Fibroblast of lung (primary cell): ENCODE results near the gene NIP7. TPM values are rescaled to one million over a fixed set of nuclear protein-coding genes. Genes with fewer than 3 reads are reported as not detected.
"Not testable (repeated sequence)": the region's sequence is repeated elsewhere in the genome, so short reads cannot be mapped to it uniquely, and the experiment has no call there.

Source experiments
- DNase-seq, 2 donors: peaks; one replicate each; pipeline versions ENCODE4 v3.0.0 to v3.0.0-alpha.2; 2010; ENCODE audit warnings: low read depth in 2 of 2
- H2AFZ ChIP-seq: 2 replicates; pipeline ENCODE4 v1.5.1; 2012; ENCODE audit warnings: low read length, control low read depth, inconsistent platforms
- H3K27ac ChIP-seq: 2 replicates; pipeline ENCODE4 v1.5.1; 2011; ENCODE audit warnings: low read length, control low read depth; ENCODE audit not compliant: insufficient read depth
- H3K27me3 ChIP-seq: 2 replicates; pipeline ENCODE4 v1.5.1; 2011; ENCODE audit warnings: mild to moderate bottlenecking, low read length; ENCODE audit not compliant: control insufficient read depth, insufficient read depth
- H3K36me3 ChIP-seq: 2 replicates; pipeline ENCODE4 v1.5.1; 2011; ENCODE audit warnings: low read length; ENCODE audit not compliant: control insufficient read depth, insufficient read depth
- H3K4me1 ChIP-seq: 2 replicates; pipeline ENCODE4 v1.5.1; 2011; ENCODE audit warnings: low read length; ENCODE audit not compliant: control insufficient read depth, insufficient read depth; ENCODE audit errors: extremely low read depth
- H3K4me2 ChIP-seq: 2 replicates; pipeline ENCODE4 v1.5.1; 2011; ENCODE audit warnings: low read length, control low read depth; ENCODE audit not compliant: insufficient read depth; ENCODE audit errors: extremely low read depth
- H3K4me3 ChIP-seq, 4 experiments: fragments of 200-600 bp in 1 of 4; sonication (generic) in 1 of 4; replicated peaks in 1 of 4; 2 replicates each; pipeline ENCODE4 v1.5.1; 2011 to 2016; ENCODE audit warnings: low read length in 4 of 4, low read depth in 3 of 4, mild to moderate bottlenecking in 3 of 4, control low read depth in 2 of 4, inconsistent platforms in 1 of 4, mixed read lengths in 1 of 4; ENCODE audit not compliant: insufficient read depth in 1 of 4; ENCODE audit errors: control extremely low read depth in 1 of 4
- H3K79me2 ChIP-seq: 2 replicates; pipeline ENCODE4 v1.5.1; 2012; ENCODE audit warnings: mild to moderate bottlenecking, low read length, inconsistent platforms; ENCODE audit not compliant: control insufficient read depth, insufficient read depth
- H3K9ac ChIP-seq: 2 replicates; pipeline ENCODE4 v1.5.1; 2011; ENCODE audit warnings: mild to moderate bottlenecking, low read length, control low read depth; ENCODE audit not compliant: insufficient read depth
- H3K9me3 ChIP-seq: 2 replicates; pipeline ENCODE4 v1.5.1; 2012; ENCODE audit warnings: low read depth, low read length; ENCODE audit not compliant: control insufficient read depth, insufficient read depth
- H4K20me1 ChIP-seq: 2 replicates; pipeline ENCODE4 v1.5.1; 2011; ENCODE audit warnings: low read length; ENCODE audit not compliant: control insufficient read depth, insufficient read depth; ENCODE audit errors: extremely low read depth
- CTCF ChIP-seq, 2 donors: IDR thresholded peaks in 1 of 2; conservative IDR thresholded peaks in 1 of 2; 1 replicate in 1 of 2; 2 replicates in 1 of 2; pipeline ENCODE4 v1.5.1; 2011 to 2012; ENCODE audit warnings: low read length in 2 of 2, control low read depth in 1 of 2, inconsistent platforms in 1 of 2, low read depth in 1 of 2, mild to moderate bottlenecking in 1 of 2
- EZH2 ChIP-seq: IDR thresholded peaks from 2 replicates; pipeline ENCODE4 v1.5.1; 2012; ENCODE audit warnings: low read length, control low read depth, mild to moderate bottlenecking; ENCODE audit errors: missing control alignments
- polyA plus RNA-seq, 2 donors: library from polyadenylated mRNA; depleted of rRNA in 1 of 2; stranded (reverse) in 1 of 2; unstranded in 1 of 2; fragments of >200 nt; gene quantifications; 2 replicates each; pipeline ENCODE4 v1.2.1, GENCODE V29; 2011 to 2012; ENCODE audit warnings: missing spikeins in 1 of 2
- total RNA-seq: library from RNA; depleted of rRNA; stranded (reverse); fragments of >200 nt; gene quantifications from 2 replicates; pipeline ENCODE4 v1.2.1, GENCODE V29; 2014

The NIP7 gene
- total and polyA plus RNA-seq, 2 donors (not counting 1 experiment from before 2014, with no cell fraction given), result 13.3 to 20.0 TPM

GRCh38 chr16:69351309-69352027, 11.9 kb downstream of the NIP7 start, which contains the start of gene TMED6:
TSS of gene TMED6 (minus strand) at chr16:69351786. CDS start at chr16:69351753, 33 bp downstream.
- TF ChIP-seq CTCF (conservative IDR thresholded peaks at IDR 0.05 in 1 of 2, IDR thresholded peaks at IDR 0.05 in 1 of 2; ENCODE audit: low read depth in 1 of 2, low read length in 2 of 2), result no peak
- no peak for TF ChIP-seq EZH2
- Histone ChIP-seq H3K9ac (no peak within 1 kb of the TSS), H4K20me1 (no peaks in the 10 kb centered on the region), H3K27ac (no peak within 1 kb of the TSS), H3K4me3 (no peak within 1 kb of the TSS), H3K27me3 (no peaks in the 10 kb centered on the region), H3K4me2 (no peak within 1 kb of the TSS), H2AFZ (no peak within 1 kb of the TSS), H3K79me2 (no peaks in the 10 kb centered on the region), H3K36me3 (peaks cover 6% of the 10 kb centered on the region), H3K4me1 (no peaks in the 10 kb centered on the region), H3K9me3 (no peaks in the 10 kb centered on the region)
- no peak for DNase-seq

GRCh38 chr16:69360070-69360469, 20.5 kb downstream of the NIP7 start:
- H3K36me3 ChIP-seq, H3K9ac ChIP-seq, H2AFZ ChIP-seq, H3K4me1 ChIP-seq, H4K20me1 ChIP-seq, H3K9me3 ChIP-seq, DNase-seq, H3K27me3 ChIP-seq, H3K79me2 ChIP-seq, H3K27ac ChIP-seq, H3K4me3 ChIP-seq, H3K4me2 ChIP-seq: not testable (repeated sequence)

GRCh38 chr16:69363281-69363717, 23.7 kb downstream of the NIP7 start:
- Histone ChIP-seq H3K9ac (no peak overlapping the region), H3K27ac (no peak overlapping the region), H3K4me2 (no peak overlapping the region), H2AFZ (no peak overlapping the region), H3K4me1 (no peaks in the 10 kb centered on the region), H4K20me1 (no peaks in the 10 kb centered on the region), H3K36me3 (peaks cover 14% of the 10 kb centered on the region), H3K27me3 (no peaks in the 10 kb centered on the region), H3K9me3 (no peaks in the 10 kb centered on the region), H3K4me3 (no peak overlapping the region), H3K79me2 (no peaks in the 10 kb centered on the region)
- TF ChIP-seq EZH2 (no peak), CTCF (conservative IDR thresholded peaks at IDR 0.05 in 1 of 2, IDR thresholded peaks at IDR 0.05 in 1 of 2; ENCODE audit: low read depth in 1 of 2, low read length in 2 of 2) (no peak)
- DNase-seq, result no peak
